ENCODE data around the gene EML4. TPM values are rescaled to one million over a fixed set of nuclear protein-coding genes. Genes with fewer than 3 reads are reported as not detected.
A peak's percentile ranks its signal among the peaks of the same experiment; 100 is the strongest.

EML4 gene
- polyA plus RNA-seq, 1 donor (not counting 4 experiments of a cell fraction or from before 2014, with no cell fraction given) = 36.4 TPM

- Histone ChIP-seq H3K9ac (ENCODE audit: control insufficient read depth, extremely low read depth, insufficient read depth, low read length) (peak overlapping the region; percentile 91), H2AFZ (ENCODE audit: control insufficient read depth, low read length) (peak overlapping the region; percentile 94), H3K9me3 (ENCODE audit: control insufficient read depth, low read depth, low read length) (no peaks in the 10 kb centered on the region), H3K4me3 (ENCODE audit: control insufficient read depth in 2 of 3, extremely low read depth in 1 of 3, insufficient read depth in 2 of 3, low read depth in 1 of 3, low read length in 3 of 3) (peak overlapping the region; percentile 75 to 96 (median 88)), H3K9me1 (ENCODE audit: control insufficient read depth, extremely low read depth, insufficient read depth, low read length) (no peaks in the 10 kb centered on the region), H3K27me3 (ENCODE audit: control insufficient read depth, extremely low read depth, insufficient read depth, low read length) (no peaks in the 10 kb centered on the region), H3K4me1 (ENCODE audit: control insufficient read depth, extremely low read depth, insufficient read depth, low read length) (peaks cover 17% of the 10 kb centered on the region), H3K4me2 (ENCODE audit: control insufficient read depth, extremely low read depth, insufficient read depth, low read depth, low read length) (peak overlapping the region; percentile 92), H3K79me2 (ENCODE audit: control insufficient read depth, insufficient read depth, low read length) (peaks cover 50% of the 10 kb centered on the region), H3K36me3 (ENCODE audit: control insufficient read depth in 2 of 2, extremely low read depth in 1 of 2, insufficient read depth in 2 of 2, low read length in 2 of 2) (no peaks in the 10 kb centered on the region), H4K20me1 (ENCODE audit: control insufficient read depth, extremely low read depth, insufficient read depth, low read length) (no peaks in the 10 kb centered on the region), H3K27ac (ENCODE audit: control insufficient read depth, insufficient read depth, low read length) (peak overlapping the region; percentile 78)
- DNase-seq (ENCODE audit: low read depth, low spot score) (no peak), FAIRE-seq (no peak)
- no peak for TF ChIP-seq CTCF (optimal IDR thresholded peaks at IDR 0.05 in 1 of 3, IDR thresholded peaks at IDR 0.05 in 1 of 3, conservative IDR thresholded peaks at IDR 0.05 in 1 of 3; ENCODE audit: extremely low read depth in 1 of 3, insufficient read depth in 2 of 3, low read length in 3 of 3)
- no peak for TF ChIP-seq EZH2 (IDR thresholded peaks at IDR 0.05; ENCODE audit: low read length)
- dilution Hi-C loops (cut with MboI; ENCODE audit: extremely low pct_ligation_motif_present, low sequenced_read_pairs) = no loop called here
Observed at GRCh38 chr2:42169874-42170521, 845 bp downstream of the EML4 start.

GRCh38 chr2:42170619-42171395 lies 1.7 kb downstream of the EML4 start:
- no peaks in the 10 kb centered on the region for H3K9me3 ChIP-seq (ENCODE audit: control insufficient read depth, low read depth, low read length)
- H3K9ac ChIP-seq (ENCODE audit: control insufficient read depth, extremely low read depth, insufficient read depth, low read length) = peak overlapping the region; percentile 91
- peak overlapping the region; percentile 78 for H3K27ac ChIP-seq (ENCODE audit: control insufficient read depth, insufficient read depth, low read length)
- peaks cover 19% of the 10 kb centered on the region for H3K4me1 ChIP-seq (ENCODE audit: control insufficient read depth, extremely low read depth, insufficient read depth, low read length)
- H4K20me1 ChIP-seq (ENCODE audit: control insufficient read depth, extremely low read depth, insufficient read depth, low read length) = no peaks in the 10 kb centered on the region
- DNase-seq (ENCODE audit: low read depth, low spot score) (no peak), FAIRE-seq (no peak)
- H3K4me3 ChIP-seq (ENCODE audit: control insufficient read depth in 2 of 3, extremely low read depth in 1 of 3, insufficient read depth in 2 of 3, low read depth in 1 of 3, low read length in 3 of 3) = peak overlapping the region; percentile 75 to 96 (median 88)
- TF ChIP-seq EZH2 (IDR thresholded peaks at IDR 0.05; ENCODE audit: low read length) = no peak
- TF ChIP-seq CTCF (optimal IDR thresholded peaks at IDR 0.05 in 1 of 3, IDR thresholded peaks at IDR 0.05 in 1 of 3, conservative IDR thresholded peaks at IDR 0.05 in 1 of 3; ENCODE audit: extremely low read depth in 1 of 3, insufficient read depth in 2 of 3, low read length in 3 of 3) = no peak
- dilution Hi-C loops (cut with MboI; ENCODE audit: extremely low pct_ligation_motif_present, low sequenced_read_pairs) = no loop called here
- no peaks in the 10 kb centered on the region for H3K9me1 ChIP-seq (ENCODE audit: control insufficient read depth, extremely low read depth, insufficient read depth, low read length)
- peak overlapping the region; percentile 92 for H3K4me2 ChIP-seq (ENCODE audit: control insufficient read depth, extremely low read depth, insufficient read depth, low read depth, low read length)
- H2AFZ ChIP-seq (ENCODE audit: control insufficient read depth, low read length) = no peak overlapping the region
- no peaks in the 10 kb centered on the region for H3K27me3 ChIP-seq (ENCODE audit: control insufficient read depth, extremely low read depth, insufficient read depth, low read length)
- H3K79me2 ChIP-seq (ENCODE audit: control insufficient read depth, insufficient read depth, low read length) = peaks cover 53% of the 10 kb centered on the region
- no peaks in the 10 kb centered on the region for H3K36me3 ChIP-seq (ENCODE audit: control insufficient read depth in 2 of 2, extremely low read depth in 1 of 2, insufficient read depth in 2 of 2, low read length in 2 of 2)

Data from keratinocyte (primary cell).